ENCODE measurements around the gene DNAJA1. TPM values are rescaled to one million over a fixed set of nuclear protein-coding genes. Genes with fewer than 3 reads are reported as not detected.
A peak's percentile ranks its signal among the peaks of the same experiment; 100 is the strongest.

Gene DNAJA1
- total RNA-seq, 2 experiments from 2014 or later = 109 to 110 TPM

DNA sequence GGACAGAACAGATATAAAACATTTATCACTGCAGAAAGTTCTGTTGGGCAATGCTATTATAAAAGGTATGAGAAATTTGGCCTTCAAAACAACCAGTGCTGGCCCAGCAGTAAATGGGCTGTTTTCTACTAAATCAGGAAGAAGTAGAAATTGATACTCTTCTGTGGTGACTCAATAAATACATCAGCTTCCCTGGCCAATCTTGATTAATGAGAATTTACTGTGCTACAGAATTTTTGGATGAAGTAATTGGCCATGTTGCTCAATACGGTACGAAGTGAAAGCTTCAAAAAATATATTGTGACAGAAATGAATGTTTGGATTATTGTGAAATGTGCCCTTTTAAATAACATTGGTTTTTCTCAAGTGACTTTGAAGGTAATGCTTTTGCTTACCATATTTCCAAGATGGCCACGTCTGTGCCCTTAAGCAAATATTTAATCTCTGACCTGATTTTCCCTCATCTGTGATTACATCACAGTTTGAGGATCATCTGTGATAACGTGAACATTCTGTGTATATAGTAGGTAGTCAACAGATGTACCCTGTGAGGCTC is 4.2 kb downstream of the DNAJA1 start:
- Histone ChIP-seq H3K27ac (ENCODE audit: low read depth, low read length, poor library complexity, severe bottlenecking) (no peak overlapping the region), H4K20me1 (ENCODE audit: insufficient read depth, low read length) (peaks cover 44% of the 10 kb centered on the region), H3K4me2 (ENCODE audit: low read length) (peak overlapping the region; percentile 30), H3K79me2 (ENCODE audit: insufficient read depth, low read depth, low read length) (peaks cover 97% of the 10 kb centered on the region), H3K36me3 (ENCODE audit: insufficient read depth, low read length) (peaks cover 91% of the 10 kb centered on the region), H3K9me2 (ENCODE audit: insufficient read depth, low read length) (no peaks in the 10 kb centered on the region), H2AFZ (ENCODE audit: low read length) (no peak overlapping the region), H3K4me1 (ENCODE audit: insufficient read depth, low read length, poor library complexity, severe bottlenecking) (peaks cover 31% of the 10 kb centered on the region), H3K9me3 (ENCODE audit: low read length) (no peaks in the 10 kb centered on the region), H3K4me3 (ENCODE audit: low read depth, low read length, poor library complexity, severe bottlenecking) (no peak overlapping the region)
- intact Hi-C loops (cut with micrococcal nuclease; ENCODE audit: unreplicated experiment) = loop anchor here (5.0 kb wide), 1 partner anchor 193 kb away; no protein-coding TSS in a partner anchor
- TSS peak; percentile 7 for BruUV-seq (replicated peaks)
- no peak for TF ChIP-seq EZH2phosphoT487 (IDR thresholded peaks at IDR 0.05; ENCODE audit: borderline replicate concordance, low read depth, low read length)
- TF ChIP-seq, protein P1, sequence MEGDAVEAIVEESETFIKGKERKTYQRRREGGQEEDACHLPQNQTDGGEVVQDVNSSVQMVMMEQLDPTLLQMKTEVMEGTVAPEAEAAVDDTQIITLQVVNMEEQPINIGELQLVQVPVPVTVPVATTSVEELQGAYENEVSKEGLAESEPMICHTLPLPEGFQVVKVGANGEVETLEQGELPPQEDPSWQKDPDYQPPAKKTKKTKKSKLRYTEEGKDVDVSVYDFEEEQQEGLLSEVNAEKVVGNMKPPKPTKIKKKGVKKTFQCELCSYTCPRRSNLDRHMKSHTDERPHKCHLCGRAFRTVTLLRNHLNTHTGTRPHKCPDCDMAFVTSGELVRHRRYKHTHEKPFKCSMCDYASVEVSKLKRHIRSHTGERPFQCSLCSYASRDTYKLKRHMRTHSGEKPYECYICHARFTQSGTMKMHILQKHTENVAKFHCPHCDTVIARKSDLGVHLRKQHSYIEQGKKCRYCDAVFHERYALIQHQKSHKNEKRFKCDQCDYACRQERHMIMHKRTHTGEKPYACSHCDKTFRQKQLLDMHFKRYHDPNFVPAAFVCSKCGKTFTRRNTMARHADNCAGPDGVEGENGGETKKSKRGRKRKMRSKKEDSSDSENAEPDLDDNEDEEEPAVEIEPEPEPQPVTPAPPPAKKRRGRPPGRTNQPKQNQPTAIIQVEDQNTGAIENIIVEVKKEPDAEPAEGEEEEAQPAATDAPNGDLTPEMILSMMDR (conservative IDR thresholded peaks at IDR 0.05; ENCODE audit: low read length) = no peak
- no peak for DNase-seq (ENCODE audit: low spot score)
- ChIA-PET CTCF (ENCODE audit: unreplicated experiment) (no interaction called here), POLR2A (interaction anchor here (1.1 to 1.2 kb wide), 2 partner anchors 9 to 46 kb away, joined by 4 read pairs; no protein-coding TSS in a partner anchor)

DNA sequence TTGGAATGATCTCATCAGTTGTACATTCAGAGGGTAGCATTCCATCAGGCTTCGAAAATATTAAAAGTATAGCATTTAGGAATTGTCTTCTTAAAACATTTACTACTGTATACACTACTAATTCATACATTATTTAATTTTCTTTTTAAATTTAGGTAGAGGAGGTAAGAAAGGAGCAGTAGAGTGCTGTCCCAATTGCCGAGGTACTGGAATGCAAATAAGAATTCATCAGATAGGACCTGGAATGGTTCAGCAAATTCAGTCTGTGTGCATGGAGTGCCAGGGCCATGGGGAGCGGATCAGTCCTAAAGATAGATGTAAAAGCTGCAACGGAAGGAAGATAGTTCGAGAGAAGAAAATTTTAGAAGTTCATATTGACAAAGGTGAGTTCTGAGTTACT is 5.2 kb downstream of the DNAJA1 start:
- no peaks in the 10 kb centered on the region for H3K9me2 ChIP-seq (ENCODE audit: insufficient read depth, low read length)
- no peak overlapping the region for H3K27ac ChIP-seq (ENCODE audit: low read depth, low read length, poor library complexity, severe bottlenecking)
- H2AFZ ChIP-seq (ENCODE audit: low read length) = no peak overlapping the region
- BruUV-seq (replicated peaks) = no TSS peak
- ChIA-PET CTCF (ENCODE audit: unreplicated experiment) (no interaction called here), POLR2A (interaction anchor here (1.1 kb wide), 1 partner anchor 8 kb away, joined by 4 read pairs; no protein-coding TSS in a partner anchor)
- H3K4me3 ChIP-seq (ENCODE audit: low read depth, low read length, poor library complexity, severe bottlenecking) = no peak overlapping the region
- peaks cover 31% of the 10 kb centered on the region for H3K4me1 ChIP-seq (ENCODE audit: insufficient read depth, low read length, poor library complexity, severe bottlenecking)
- no peak overlapping the region for H3K4me2 ChIP-seq (ENCODE audit: low read length)
- intact Hi-C loops (cut with micrococcal nuclease; ENCODE audit: unreplicated experiment) = no loop called here
- no peaks in the 10 kb centered on the region for H3K9me3 ChIP-seq (ENCODE audit: low read length)
- peaks cover 99% of the 10 kb centered on the region for H3K36me3 ChIP-seq (ENCODE audit: insufficient read depth, low read length)
- peaks cover 92% of the 10 kb centered on the region for H3K79me2 ChIP-seq (ENCODE audit: insufficient read depth, low read depth, low read length)
- H4K20me1 ChIP-seq (ENCODE audit: insufficient read depth, low read length) = peaks cover 44% of the 10 kb centered on the region
- no peak for TF ChIP-seq EZH2phosphoT487 (IDR thresholded peaks at IDR 0.05; ENCODE audit: borderline replicate concordance, low read depth, low read length)
- DNase-seq (ENCODE audit: low spot score) = no peak

DNA sequence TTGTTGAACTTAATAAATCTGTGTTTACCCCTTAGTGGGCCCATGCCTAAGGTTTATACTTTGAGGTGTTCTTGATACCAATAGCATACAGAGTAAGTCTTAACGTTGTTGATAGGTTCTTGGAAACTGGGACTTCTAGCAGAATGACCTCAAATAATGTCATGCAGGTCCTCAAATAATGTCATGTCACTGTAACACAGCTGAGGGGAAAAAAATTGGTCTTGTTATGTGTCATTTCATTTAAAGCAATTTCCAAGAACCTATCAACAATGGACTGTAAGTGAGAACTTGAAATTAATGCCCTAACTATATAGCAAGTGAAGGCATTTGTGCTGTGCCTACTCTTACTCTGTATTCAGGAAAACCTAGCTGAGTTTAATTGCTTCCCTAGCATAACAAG is 7.2 kb downstream of the DNAJA1 start:
- H3K4me3 ChIP-seq (ENCODE audit: low read depth, low read length, poor library complexity, severe bottlenecking) = no peak overlapping the region

More for the DNA sequence above, 7.2 kb downstream of the DNAJA1 start:
- no peaks in the 10 kb centered on the region for H3K9me3 ChIP-seq (ENCODE audit: low read length)
- H3K27ac ChIP-seq (ENCODE audit: low read depth, low read length, poor library complexity, severe bottlenecking) = no peak overlapping the region
- H3K4me2 ChIP-seq (ENCODE audit: low read length) = no peak overlapping the region
- peaks cover 28% of the 10 kb centered on the region for H4K20me1 ChIP-seq (ENCODE audit: insufficient read depth, low read length)
- peaks cover 72% of the 10 kb centered on the region for H3K79me2 ChIP-seq (ENCODE audit: insufficient read depth, low read depth, low read length)
- CTCF ChIA-PET (ENCODE audit: unreplicated experiment) = no interaction called here
- BruUV-seq (replicated peaks) = no TSS peak
- H3K9me2 ChIP-seq (ENCODE audit: insufficient read depth, low read length) = no peaks in the 10 kb centered on the region
- intact Hi-C loops (cut with micrococcal nuclease; ENCODE audit: unreplicated experiment) = no loop called here
- peaks cover 100% of the 10 kb centered on the region for H3K36me3 ChIP-seq (ENCODE audit: insufficient read depth, low read length)
- POLR2A ChIA-PET = no interaction called here
- peaks cover 19% of the 10 kb centered on the region for H3K4me1 ChIP-seq (ENCODE audit: insufficient read depth, low read length, poor library complexity, severe bottlenecking)
- TF ChIP-seq, protein P1 (conservative IDR thresholded peaks at IDR 0.05; ENCODE audit: low read length) = no peak
- DNase-seq (ENCODE audit: low spot score) = no peak
- no peak overlapping the region for H2AFZ ChIP-seq (ENCODE audit: low read length)
